Measurements from ENCODE around the gene PKIG. TPM values are rescaled to one million over a fixed set of nuclear protein-coding genes. Genes with fewer than 3 reads are reported as not detected.

Gene PKIG
- total and polyA plus RNA-seq, 2 experiments from 2014 or later, result 29.7 to 33.2 TPM

DNA sequence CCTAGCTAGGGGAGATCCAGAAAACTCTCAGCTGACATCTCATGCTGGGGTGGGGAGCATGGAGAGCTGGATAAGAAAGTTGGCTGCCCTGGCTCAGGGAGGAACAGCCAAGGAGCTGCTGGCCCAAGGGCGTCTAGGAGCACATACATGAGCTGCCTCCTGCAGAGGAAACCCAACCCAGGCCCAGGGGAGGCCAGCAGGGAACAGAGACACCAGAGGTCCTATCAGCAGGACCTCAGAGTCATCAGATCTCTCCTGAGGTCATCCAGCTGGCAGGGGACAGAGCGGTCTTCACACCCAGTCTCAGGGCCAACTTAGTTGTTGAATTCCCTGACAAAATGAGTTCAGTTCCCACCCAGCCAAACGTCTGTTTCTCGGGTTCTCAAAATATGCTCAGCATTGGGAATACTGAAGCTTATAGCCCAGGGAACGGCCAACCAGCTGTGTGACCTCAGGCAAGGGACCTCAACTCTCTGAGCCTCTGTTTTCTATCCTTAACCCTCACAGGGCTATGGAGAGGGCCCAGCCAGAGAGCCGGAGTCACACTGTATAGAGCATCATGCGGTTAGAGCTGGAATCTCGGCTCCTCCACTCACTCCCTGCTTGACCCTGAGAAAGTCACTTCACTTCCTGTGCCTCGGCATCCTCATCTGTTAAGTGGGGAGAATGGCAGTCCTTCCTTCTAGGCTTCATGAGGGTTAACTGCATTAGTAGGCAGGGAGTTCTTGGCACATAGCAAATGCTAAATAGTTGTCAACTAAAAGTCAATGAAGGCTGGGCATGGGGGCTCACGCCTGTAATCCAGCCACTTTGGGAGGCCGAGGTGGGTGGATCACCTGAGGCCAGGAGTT lies 55.4 kb downstream of the PKIG start:
- Mint-ChIP-seq H3K4me1 (peaks cover 21% of the 10 kb centered on the region), H3K9me3 (peaks cover 13% of the 10 kb centered on the region), H3K4me3 (no peak overlapping the region), H3K27ac (no peak overlapping the region), H3K27me3 (ENCODE audit: insufficient read depth, low read depth, poor library complexity) (peaks cover 18% of the 10 kb centered on the region), H3K36me3 (ENCODE audit: low read depth) (peaks cover 29% of the 10 kb centered on the region)
- Histone ChIP-seq H3K4me1 (ENCODE audit: insufficient read depth) (peaks cover 10% of the 10 kb centered on the region), H3F3A (replicated peaks; ENCODE audit: low read depth) (no peaks in the 10 kb centered on the region), H2AFZ (no peak overlapping the region), H3K4me2 (no peak overlapping the region), H3K9me2 (ENCODE audit: insufficient read depth) (no peaks in the 10 kb centered on the region), H3K27ac (ENCODE audit: low read depth) (no peak overlapping the region), H3K4me3 (no peak overlapping the region), H4K20me1 (replicated peaks; ENCODE audit: insufficient read depth) (no peaks in the 10 kb centered on the region), H3K36me3 (ENCODE audit: insufficient read depth) (no peaks in the 10 kb centered on the region), H3K27me3 (ENCODE audit: insufficient read depth) (no peaks in the 10 kb centered on the region), H3K79me2 (replicated peaks; ENCODE audit: insufficient read depth) (no peaks in the 10 kb centered on the region)
- no peak for DNase-seq (ENCODE audit: low spot score)
- no peak for ATAC-seq
- TF ChIP-seq NANOG (IDR thresholded peaks at IDR 0.05; ENCODE audit: borderline replicate concordance), result no peak
- TF ChIP-seq ZNF114 (CRISPR knock-in tag; IDR thresholded peaks at IDR 0.05), result no peak
- no peak for TF ChIP-seq EZH2phosphoT487 (IDR thresholded peaks at IDR 0.05; ENCODE audit: unreplicated experiment)
- no peak for TF ChIP-seq ETS1 (IDR thresholded peaks at IDR 0.05)
- no peak for TF ChIP-seq EZH2 (IDR thresholded peaks at IDR 0.05; ENCODE audit: low read depth, unreplicated experiment)
- TF ChIP-seq, protein P1, sequence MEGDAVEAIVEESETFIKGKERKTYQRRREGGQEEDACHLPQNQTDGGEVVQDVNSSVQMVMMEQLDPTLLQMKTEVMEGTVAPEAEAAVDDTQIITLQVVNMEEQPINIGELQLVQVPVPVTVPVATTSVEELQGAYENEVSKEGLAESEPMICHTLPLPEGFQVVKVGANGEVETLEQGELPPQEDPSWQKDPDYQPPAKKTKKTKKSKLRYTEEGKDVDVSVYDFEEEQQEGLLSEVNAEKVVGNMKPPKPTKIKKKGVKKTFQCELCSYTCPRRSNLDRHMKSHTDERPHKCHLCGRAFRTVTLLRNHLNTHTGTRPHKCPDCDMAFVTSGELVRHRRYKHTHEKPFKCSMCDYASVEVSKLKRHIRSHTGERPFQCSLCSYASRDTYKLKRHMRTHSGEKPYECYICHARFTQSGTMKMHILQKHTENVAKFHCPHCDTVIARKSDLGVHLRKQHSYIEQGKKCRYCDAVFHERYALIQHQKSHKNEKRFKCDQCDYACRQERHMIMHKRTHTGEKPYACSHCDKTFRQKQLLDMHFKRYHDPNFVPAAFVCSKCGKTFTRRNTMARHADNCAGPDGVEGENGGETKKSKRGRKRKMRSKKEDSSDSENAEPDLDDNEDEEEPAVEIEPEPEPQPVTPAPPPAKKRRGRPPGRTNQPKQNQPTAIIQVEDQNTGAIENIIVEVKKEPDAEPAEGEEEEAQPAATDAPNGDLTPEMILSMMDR (conservative IDR thresholded peaks at IDR 0.05; ENCODE audit: low read depth in 2 of 2), result no peak
- no peak for TF ChIP-seq ZNF331 (CRISPR knock-in tag; IDR thresholded peaks at IDR 0.05; ENCODE audit: low read depth)
- no peak for TF ChIP-seq STAT1 (IDR thresholded peaks at IDR 0.05; ENCODE audit: unreplicated experiment)
- no peak for TF ChIP-seq POLR2AphosphoS5 (IDR thresholded peaks at IDR 0.05; ENCODE audit: low read depth)
- TF ChIP-seq, protein P2, sequence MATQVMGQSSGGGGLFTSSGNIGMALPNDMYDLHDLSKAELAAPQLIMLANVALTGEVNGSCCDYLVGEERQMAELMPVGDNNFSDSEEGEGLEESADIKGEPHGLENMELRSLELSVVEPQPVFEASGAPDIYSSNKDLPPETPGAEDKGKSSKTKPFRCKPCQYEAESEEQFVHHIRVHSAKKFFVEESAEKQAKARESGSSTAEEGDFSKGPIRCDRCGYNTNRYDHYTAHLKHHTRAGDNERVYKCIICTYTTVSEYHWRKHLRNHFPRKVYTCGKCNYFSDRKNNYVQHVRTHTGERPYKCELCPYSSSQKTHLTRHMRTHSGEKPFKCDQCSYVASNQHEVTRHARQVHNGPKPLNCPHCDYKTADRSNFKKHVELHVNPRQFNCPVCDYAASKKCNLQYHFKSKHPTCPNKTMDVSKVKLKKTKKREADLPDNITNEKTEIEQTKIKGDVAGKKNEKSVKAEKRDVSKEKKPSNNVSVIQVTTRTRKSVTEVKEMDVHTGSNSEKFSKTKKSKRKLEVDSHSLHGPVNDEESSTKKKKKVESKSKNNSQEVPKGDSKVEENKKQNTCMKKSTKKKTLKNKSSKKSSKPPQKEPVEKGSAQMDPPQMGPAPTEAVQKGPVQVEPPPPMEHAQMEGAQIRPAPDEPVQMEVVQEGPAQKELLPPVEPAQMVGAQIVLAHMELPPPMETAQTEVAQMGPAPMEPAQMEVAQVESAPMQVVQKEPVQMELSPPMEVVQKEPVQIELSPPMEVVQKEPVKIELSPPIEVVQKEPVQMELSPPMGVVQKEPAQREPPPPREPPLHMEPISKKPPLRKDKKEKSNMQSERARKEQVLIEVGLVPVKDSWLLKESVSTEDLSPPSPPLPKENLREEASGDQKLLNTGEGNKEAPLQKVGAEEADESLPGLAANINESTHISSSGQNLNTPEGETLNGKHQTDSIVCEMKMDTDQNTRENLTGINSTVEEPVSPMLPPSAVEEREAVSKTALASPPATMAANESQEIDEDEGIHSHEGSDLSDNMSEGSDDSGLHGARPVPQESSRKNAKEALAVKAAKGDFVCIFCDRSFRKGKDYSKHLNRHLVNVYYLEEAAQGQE (IDR thresholded peaks at IDR 0.05; ENCODE audit: unreplicated experiment), result no peak

All from GM23338 (cell line).